OCI-LY1 (cell line): ENCODE measurements around the gene DIPK1B.

Source experiments
- H2AFZ ChIP-seq: fragments of 200-600 bp; sonication (generic), shearing (Covaris generic); 2 replicates; pipeline ENCODE4 v1.6.0; 2014; ENCODE audit warnings: antibody characterized with exemption, mild to moderate bottlenecking, low read length
- H3F3A ChIP-seq: fragments of 200-600 bp; sonication (generic), shearing (Covaris generic); 2 replicates; pipeline ENCODE4 v1.6.0; 2014; ENCODE audit warnings: mild to moderate bottlenecking, antibody characterized with exemption, low read length, moderate library complexity; ENCODE audit not compliant: insufficient read depth
- H3K27ac ChIP-seq: fragments of 200-600 bp; sonication (generic); 2 replicates; pipeline ENCODE4 v1.5.1; 2014; ENCODE audit warnings: low read length, mixed run types, mild to moderate bottlenecking, low read depth; ENCODE audit not compliant: poor library complexity, severe bottlenecking
- H3K27me3 ChIP-seq: fragments of 200-600 bp; sonication (generic); 2 replicates; pipeline ENCODE4 v1.6.0; 2014; ENCODE audit warnings: antibody characterized with exemption, mild to moderate bottlenecking, low read length, moderate library complexity; ENCODE audit not compliant: insufficient read depth
- H3K36me3 ChIP-seq: fragments of 200-600 bp; sonication (generic); 2 replicates; pipeline ENCODE4 v1.6.1; 2014; ENCODE audit warnings: mild to moderate bottlenecking, antibody characterized with exemption, low read length, moderate library complexity, mixed read lengths; ENCODE audit not compliant: insufficient read depth
- H3K4me1 ChIP-seq: fragments of 200-600 bp; sonication (generic); 2 replicates; pipeline ENCODE4 v1.5.1; 2014; ENCODE audit warnings: mild to moderate bottlenecking, low read length, moderate library complexity; ENCODE audit not compliant: insufficient read depth, severe bottlenecking
- H3K4me2 ChIP-seq: fragments of 200-600 bp; sonication (generic), shearing (Covaris generic); 2 replicates; pipeline ENCODE4 v1.6.1; 2014; ENCODE audit warnings: low read length
- H3K4me3 ChIP-seq: fragments of 200-600 bp; sonication (generic); 2 replicates; pipeline ENCODE4 v1.5.1; 2014; ENCODE audit warnings: low read length, low read depth, mild to moderate bottlenecking, mixed read lengths; ENCODE audit not compliant: poor library complexity, severe bottlenecking
- H3K79me2 ChIP-seq: fragments of 200-600 bp; shearing (Covaris generic); 2 replicates; pipeline ENCODE4 v1.6.1; 2016; ENCODE audit warnings: mixed run types, low read length, mixed read lengths; ENCODE audit not compliant: insufficient read depth
- H3K9ac ChIP-seq: fragments of 200-600 bp; sonication (generic), shearing (Covaris generic); 2 replicates; pipeline ENCODE4 v1.6.1; 2014; ENCODE audit warnings: mild to moderate bottlenecking, low read length, mixed read lengths
- H3K9me2 ChIP-seq: fragments of 200-600 bp; sonication (generic), shearing (Covaris generic); 2 replicates; pipeline ENCODE4 v1.6.1; 2014; ENCODE audit warnings: low read depth, mild to moderate bottlenecking, low read length, mixed read lengths
- H3K9me3 ChIP-seq: fragments of 200-600 bp; shearing (Covaris generic); 2 replicates; pipeline ENCODE4 v1.6.1; 2014; ENCODE audit warnings: low read length, mixed read lengths
- H4K20me1 ChIP-seq: fragments of 200-600 bp; sonication (generic), shearing (Covaris generic); 2 replicates; pipeline ENCODE4 v1.6.0; 2016; ENCODE audit warnings: mild to moderate bottlenecking, low read length; ENCODE audit not compliant: insufficient read depth
- EZH2 ChIP-seq: fragments of 200-600 bp; sonication (generic), shearing (Covaris generic); IDR thresholded peaks from 2 replicates; pipeline ENCODE4 v1.8.0; 2017; ENCODE audit warnings: borderline replicate concordance, mixed run types, mild to moderate bottlenecking, antibody characterized with exemption, low read length, moderate library complexity, mixed read lengths
- TF ChIP-seq, protein P1 (sequence below): fragments of 200-600 bp; sonication (generic), shearing (Covaris generic); IDR thresholded peaks from 2 replicates; pipeline ENCODE4 v1.5.1; 2017; ENCODE audit warnings: mild to moderate bottlenecking, antibody characterized with exemption, low read length, moderate library complexity, mixed read lengths

The DIPK1B gene

DNA sequence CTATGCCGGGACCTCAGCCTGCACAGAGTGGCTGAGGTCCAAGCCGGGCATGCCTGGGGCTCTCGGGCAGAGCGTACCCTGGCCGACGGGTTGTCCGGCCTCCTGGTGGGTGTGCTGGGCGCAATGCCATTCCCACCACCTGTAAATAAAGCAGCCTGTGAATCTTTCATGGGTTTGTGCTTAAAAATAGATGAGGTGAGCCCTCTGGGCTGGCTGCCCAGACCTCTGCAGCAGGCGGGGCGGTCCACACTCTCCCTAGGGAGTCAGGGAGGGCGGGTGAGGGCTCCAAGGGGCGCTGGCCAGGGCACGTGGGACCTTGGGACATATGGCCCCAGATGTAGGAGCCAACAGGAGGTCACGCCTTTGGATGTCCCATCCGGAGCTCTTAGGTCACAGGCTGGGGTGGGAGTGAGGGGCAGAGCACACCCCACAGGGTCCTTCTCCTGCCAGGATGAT, 21.5 kb upstream of the DIPK1B start:
- Histone ChIP-seq H3K4me3 (no peak overlapping the region), H3K4me1 (peaks cover 7% of the 10 kb centered on the region), H3F3A (no peaks in the 10 kb centered on the region), H2AFZ (no peak overlapping the region), H3K9ac (no peak overlapping the region), H3K79me2 (no peaks in the 10 kb centered on the region), H3K36me3 (no peaks in the 10 kb centered on the region), H3K27ac (no peak overlapping the region), H3K4me2 (no peak overlapping the region), H3K9me3 (no peaks in the 10 kb centered on the region), H3K27me3 (peaks cover 15% of the 10 kb centered on the region; the same call in 1 of the 2 replicates), H4K20me1 (no peaks in the 10 kb centered on the region), H3K9me2 (no peaks in the 10 kb centered on the region)
- TF ChIP-seq, protein P1, sequence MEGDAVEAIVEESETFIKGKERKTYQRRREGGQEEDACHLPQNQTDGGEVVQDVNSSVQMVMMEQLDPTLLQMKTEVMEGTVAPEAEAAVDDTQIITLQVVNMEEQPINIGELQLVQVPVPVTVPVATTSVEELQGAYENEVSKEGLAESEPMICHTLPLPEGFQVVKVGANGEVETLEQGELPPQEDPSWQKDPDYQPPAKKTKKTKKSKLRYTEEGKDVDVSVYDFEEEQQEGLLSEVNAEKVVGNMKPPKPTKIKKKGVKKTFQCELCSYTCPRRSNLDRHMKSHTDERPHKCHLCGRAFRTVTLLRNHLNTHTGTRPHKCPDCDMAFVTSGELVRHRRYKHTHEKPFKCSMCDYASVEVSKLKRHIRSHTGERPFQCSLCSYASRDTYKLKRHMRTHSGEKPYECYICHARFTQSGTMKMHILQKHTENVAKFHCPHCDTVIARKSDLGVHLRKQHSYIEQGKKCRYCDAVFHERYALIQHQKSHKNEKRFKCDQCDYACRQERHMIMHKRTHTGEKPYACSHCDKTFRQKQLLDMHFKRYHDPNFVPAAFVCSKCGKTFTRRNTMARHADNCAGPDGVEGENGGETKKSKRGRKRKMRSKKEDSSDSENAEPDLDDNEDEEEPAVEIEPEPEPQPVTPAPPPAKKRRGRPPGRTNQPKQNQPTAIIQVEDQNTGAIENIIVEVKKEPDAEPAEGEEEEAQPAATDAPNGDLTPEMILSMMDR, result no peak
- TF ChIP-seq EZH2, result no peak

DNA sequence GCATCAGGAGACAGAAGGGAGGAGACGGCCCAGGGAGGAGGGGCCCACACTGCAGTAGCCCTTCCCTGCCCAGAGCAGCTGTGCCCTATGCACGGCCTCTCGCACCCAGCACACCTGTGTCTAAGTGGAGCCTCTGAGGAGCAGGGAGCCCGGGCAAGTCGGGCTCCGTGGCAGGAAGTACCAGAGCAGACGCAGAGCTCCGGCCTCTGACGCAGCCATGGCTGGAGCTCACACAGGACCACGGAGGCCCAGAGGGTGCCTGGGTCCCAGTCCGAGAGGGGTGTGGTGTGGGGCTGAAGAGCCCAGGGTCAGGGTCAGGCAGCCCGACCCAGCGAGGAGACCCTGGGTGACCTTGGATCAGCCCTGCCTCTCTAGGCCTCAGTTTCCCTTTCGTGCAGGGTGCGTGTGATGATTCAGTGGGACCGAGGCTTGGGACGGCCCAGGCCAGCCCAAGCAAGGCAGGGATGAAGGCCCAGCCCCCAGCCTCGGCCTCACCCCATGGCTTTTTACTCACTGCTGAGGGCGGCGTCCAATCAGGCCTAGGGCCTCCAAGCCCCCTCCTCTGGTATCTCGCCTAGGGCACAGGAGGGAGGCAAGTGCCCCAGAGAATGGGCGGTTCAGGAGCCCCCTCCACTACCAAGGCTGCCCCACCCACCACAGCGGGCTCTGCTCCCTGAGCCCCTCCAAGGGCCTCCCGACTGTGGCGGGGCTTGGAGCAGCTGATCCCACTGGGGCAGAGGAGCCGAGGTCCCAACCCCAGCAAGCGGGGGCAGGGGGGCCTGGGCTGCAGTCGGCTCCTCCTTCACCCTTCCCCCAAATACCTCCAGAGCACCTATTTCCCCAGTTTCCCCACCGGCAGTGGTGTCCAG, 20.8 kb upstream of the DIPK1B start:
- no peaks in the 10 kb centered on the region for H3K79me2 ChIP-seq
- H3K4me1 ChIP-seq, result peaks cover 10% of the 10 kb centered on the region
- no peak overlapping the region for H3K4me2 ChIP-seq
- no peaks in the 10 kb centered on the region for H3K9me2 ChIP-seq
- no peaks in the 10 kb centered on the region for H3K36me3 ChIP-seq
- no peak for TF ChIP-seq EZH2
- TF ChIP-seq, protein P1, result no peak
- H3K27ac ChIP-seq, result no peak overlapping the region
- no peaks in the 10 kb centered on the region for H3K9me3 ChIP-seq
- no peak overlapping the region for H3K4me3 ChIP-seq
- H3K9ac ChIP-seq, result no peak overlapping the region
- H4K20me1 ChIP-seq, result no peaks in the 10 kb centered on the region
- H3K27me3 ChIP-seq, result peaks cover 20% of the 10 kb centered on the region; the same call in 1 of the 2 replicates
- no peaks in the 10 kb centered on the region for H3F3A ChIP-seq
- no peak overlapping the region for H2AFZ ChIP-seq

DNA sequence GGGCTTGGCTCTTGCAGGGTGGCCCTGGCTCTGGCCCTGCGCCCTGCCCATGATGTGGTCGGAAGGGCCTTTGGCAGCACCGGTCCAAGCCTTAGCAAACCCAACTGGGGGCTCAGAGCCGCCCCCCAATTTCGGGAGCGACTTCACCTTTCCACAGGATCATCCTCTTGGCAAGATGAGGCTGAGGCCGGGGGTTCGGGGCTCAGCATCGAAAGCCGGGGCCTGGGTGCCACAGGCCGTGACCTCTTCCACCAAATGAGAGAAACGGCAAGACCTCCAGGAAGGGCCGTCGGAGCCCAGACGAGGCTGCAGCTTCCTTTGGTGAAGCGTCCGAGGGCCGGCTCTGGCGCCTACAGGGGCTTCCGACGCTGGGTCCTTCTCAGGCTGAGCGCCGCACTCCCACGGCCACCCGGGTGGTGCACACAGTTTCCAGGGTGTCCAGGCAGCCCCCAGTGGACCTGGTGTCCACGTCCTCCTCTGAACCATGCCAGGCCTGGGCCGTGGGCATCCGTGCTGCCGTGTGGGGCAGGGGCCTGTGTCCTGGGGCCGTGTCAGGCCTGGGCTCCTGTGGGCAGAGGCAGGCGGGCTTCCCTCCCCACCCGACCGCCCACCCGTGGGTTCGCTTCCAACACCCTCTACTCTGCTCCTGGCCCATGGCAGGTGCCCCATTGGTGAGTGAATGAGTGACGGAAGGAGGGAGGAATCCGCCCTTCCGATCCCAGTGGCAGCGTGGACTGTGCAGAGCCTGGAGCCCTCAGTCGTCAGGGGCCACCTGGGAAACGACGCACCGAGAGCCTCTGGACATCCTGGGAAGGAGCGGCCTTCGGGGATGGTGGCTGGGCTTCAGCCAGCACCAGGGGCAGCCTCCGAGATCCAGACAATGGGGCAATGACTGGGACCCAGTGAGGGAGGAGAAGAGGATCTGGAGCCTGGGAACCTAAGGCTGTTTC, 19.9 kb upstream of the DIPK1B start:
- Histone ChIP-seq H3F3A (no peaks in the 10 kb centered on the region), H4K20me1 (no peaks in the 10 kb centered on the region), H3K27ac (no peak overlapping the region), H3K27me3 (peaks cover 23% of the 10 kb centered on the region; the same call in 1 of the 2 replicates), H2AFZ (no peak overlapping the region), H3K79me2 (no peaks in the 10 kb centered on the region), H3K4me3 (no peak overlapping the region), H3K4me1 (peaks cover 7% of the 10 kb centered on the region), H3K9me3 (no peaks in the 10 kb centered on the region), H3K9me2 (no peaks in the 10 kb centered on the region), H3K9ac (no peak overlapping the region), H3K36me3 (no peaks in the 10 kb centered on the region), H3K4me2 (no peak overlapping the region)
- TF ChIP-seq, protein P1, result no peak
- no peak for TF ChIP-seq EZH2
